Head of caudate nucleus (tissue), 42 donors: ENCODE measurements around the gene AGPAT4.

Experiments
- DNase-seq, 42 donors: peaks; one replicate each; pipeline versions ENCODE4 v3.0.0 to v3.0.0-alpha.2; 2020 to 2021; ENCODE audit warnings: mixed read lengths in 7 of 42
- intact Hi-C: fragments of 100-400 bp; cut with DNase I; formaldehyde crosslinking; loops from one replicate; pipeline ENCODE4 v1.15.0; 2022

AGPAT4 gene

DNA sequence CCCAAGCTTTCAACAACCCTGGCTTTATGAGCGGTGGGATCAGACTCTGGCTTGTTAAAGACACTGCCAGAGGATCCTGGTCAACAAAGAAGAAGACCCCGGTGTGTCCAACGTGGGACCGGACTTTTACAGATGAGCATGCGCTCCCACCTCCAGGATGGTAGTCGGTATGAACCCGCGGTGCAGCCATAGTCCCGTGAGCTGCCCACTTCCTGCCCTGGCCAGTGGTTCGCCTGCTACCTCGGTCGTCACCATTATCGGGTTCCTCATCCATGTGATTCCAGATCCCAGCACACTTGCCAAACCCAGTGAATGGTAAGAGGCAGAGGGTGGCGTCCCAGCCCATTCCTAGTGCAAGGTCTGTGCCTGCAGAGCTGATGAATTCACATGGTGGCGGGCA is 112.7 kb downstream of the AGPAT4 start:
- intact Hi-C loops: no loop called here
- DNase-seq: peak in 10 of 42 donors; percentile 4 to 41 (median 22)

DNA sequence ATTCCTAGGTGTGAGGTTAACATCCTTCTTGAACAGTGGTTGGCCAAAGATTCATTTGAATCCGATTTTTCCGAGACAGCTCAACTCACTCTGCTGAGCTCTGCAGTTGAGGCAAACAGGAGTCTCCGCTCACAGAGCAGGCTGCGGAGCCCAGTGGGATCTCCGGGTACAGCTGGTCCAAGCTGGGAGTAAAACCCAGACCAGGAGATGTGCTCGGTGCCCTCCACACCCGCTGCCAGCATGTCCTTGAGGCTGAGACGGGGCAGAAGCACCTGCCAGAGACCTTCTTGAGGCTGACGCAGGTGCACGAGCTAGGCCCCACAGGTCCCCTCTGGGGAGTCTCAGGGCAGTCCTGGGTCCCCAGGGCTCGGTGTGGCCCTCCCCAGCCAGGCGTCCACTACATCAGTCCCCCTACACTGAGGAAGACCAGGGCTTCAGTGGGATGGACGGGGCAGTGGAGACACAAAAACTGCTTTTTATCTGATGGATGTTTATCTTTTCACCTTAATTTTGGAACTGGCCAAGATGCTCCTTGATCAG is 119.0 kb downstream of the AGPAT4 start:
- DNase-seq: peak in 4 of 42 donors; percentile 1 to 39 (median 7)

DNA sequence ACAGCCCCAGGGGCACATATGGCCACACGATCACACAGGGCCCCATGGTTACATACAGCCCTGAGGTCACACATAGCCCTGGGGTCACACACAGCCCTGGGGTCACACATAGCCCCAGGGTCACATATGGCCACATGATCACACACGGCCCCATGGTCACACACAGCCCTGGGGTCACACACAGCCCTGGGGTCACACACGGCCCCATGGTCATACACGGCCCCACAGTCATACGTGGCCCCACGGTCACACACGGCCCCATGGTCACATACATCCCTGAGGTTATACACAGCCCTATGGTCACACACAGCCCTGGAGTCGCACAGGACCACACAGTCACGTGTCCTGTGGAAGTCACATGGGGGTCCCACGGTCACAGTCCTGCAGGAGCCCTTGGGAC is 120.1 kb downstream of the AGPAT4 start:
- peak in 3 of 42 donors; percentile 8 to 19 (median 13) for DNase-seq
- intact Hi-C loops: no loop called here

More for the DNA sequence above, 119.0 kb downstream of the AGPAT4 start:
- intact Hi-C loops: no loop called here

DNA sequence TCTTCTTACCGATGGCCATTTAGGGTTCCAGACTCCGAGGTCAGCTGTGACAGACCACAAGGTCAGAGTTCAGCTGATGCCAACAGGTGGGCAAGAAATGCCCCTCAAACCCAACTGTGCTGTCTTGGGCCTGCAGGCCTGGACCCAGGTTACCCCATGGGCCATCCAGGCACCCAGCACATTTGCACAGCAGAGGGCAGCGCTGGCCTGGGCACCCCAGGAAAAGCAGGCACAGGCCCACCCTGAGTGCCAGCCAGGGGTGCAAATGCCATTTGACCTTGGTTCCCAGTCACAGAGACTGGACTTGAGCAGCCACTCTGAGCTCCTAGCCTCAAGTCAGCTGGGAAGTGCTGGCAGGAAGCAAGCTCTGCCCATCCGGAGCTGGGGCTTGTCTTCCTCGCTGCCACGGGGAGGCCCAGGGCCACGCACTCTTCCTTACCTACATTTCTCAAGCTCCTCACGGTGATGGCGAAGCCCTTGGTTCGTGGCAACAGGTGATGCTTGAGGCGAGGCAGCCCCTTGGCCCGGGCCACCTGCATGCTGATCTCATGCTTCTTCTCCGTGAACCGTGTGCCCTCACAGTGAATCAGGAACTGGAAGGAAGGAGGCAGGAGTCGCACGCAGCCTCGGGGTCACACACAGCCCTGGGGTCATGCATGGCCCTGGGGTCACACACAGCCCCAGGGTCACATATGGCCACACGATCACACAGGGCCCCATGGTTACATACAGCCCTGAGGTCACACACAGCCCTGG is 120.8 kb downstream of the AGPAT4 start:
- intact Hi-C loops: no loop called here
- peak in 16 of 42 donors; percentile 30 to 74 (median 44) for DNase-seq

DNA sequence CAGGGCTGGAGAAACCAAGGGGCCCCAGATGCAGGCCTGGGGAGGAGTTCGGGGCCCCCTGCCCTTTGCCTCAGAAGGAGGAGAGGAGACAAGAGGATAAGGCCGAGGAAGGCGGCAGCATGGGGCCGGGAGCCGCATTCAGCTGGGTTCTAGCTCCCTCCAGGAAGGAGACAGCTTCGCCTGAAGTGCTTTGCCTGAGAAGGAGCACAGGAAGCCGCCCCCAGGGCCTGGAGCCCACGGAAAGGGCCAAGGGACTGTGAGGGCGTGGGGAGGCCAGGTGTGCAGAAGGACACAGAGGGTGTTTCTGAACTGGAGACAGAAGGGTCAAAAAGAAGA is 121.4 kb downstream of the AGPAT4 start:
- intact Hi-C loops: no loop called here
- DNase-seq: peak in 4 of 42 donors; percentile 7 to 38 (median 12)

DNA sequence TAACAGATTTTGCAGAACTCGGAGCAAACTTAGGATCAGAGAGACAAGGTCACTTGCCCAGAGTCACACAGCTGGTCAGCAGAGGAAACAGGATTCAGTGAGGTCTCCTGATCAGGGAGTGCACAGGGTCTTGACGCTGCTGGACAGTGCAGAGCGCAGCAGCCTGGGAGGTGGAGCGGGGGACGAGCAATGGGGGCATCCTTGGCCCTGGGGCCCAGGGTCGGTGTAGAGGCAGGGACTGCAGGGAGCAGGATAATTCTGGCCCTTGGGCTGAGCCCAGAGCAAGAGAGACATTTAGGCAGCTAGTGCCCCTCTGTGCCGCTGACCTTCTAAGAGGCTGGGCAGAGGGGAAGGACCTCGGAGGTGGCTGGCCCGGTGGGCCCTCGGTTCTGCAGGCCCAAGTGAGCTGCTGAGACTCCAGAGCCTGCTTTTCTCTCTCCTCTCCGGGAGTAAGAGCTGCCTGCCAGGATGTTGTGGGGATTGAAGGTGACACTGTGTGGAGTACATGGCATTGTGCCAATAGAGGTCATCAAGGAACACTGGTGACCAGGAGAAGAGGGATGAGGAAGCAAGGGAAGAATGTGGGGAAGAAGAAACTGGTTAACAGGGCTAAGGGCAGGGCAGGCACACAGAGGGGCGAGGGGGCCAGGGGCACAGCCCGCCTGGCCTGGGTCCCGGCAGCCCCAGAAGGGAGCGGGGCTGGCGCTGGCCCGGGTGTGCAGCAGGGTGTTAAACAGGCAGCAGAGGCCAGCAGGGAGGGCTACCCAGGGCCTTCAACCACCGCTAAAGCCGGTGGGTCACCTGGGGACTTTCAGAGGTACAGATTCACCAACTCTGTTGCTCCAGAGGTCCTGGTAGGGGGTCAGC is 122.0 kb downstream of the AGPAT4 start:
- intact Hi-C loops: no loop called here
- DNase-seq: peak in 7 of 42 donors; percentile 2 to 37 (median 9)

DNA sequence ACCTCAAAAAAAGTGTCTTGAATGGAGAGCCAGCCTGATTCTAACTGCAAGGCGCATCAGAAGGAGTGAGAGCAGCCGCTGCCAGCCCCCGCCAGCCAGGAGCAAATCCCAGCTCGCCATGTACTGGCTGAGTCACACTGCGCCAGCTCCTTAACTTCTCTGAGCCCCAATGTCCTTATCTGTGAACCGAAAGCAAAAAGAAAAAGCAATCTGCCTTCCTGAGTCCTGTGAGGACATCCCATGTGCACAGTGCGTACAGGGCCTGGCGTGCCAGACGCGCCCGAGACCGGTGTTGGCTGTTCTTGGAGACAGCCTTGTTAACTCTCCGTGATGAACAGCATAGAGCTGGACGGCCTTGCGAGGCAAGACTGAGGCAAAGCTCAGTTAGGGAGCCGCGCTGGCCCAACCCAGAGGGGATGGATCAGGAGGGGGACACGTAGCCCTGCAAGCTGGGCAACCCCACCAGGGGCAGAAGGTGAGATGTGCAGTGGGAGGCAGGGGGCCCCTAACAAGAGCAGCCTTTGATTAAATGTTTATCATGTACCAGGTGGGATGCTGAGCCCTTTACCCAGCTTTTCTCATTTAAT is 122.7 kb downstream of the AGPAT4 start:
- DNase-seq: peak in 6 of 42 donors; percentile 0 to 37 (median 18)

DNA sequence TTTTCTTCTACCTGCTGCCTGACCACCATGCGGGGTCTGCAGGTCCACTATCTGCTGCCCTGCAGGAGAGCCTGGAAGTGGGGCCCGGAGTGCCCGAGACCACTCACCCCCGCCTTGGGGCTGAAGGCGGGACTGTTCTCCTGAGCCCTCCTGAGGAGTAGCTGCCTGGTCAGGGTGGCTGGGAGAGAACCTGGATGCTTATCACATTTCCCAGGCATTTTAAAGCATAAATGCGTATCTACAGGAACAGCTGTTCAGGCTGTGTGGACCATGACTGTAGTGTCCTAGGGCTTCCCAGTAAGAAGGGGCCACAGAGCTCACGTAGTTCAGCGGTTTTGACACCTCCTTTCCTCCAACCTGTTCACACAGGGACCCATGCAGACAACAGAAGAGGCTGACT is 123.3 kb downstream of the AGPAT4 start:
- DNase-seq: peak in 3 of 42 donors; percentile 6 to 18 (median 6)
- intact Hi-C loops: no loop called here

More for the DNA sequence above, 122.7 kb downstream of the AGPAT4 start:
- intact Hi-C loops: no loop called here

DNA sequence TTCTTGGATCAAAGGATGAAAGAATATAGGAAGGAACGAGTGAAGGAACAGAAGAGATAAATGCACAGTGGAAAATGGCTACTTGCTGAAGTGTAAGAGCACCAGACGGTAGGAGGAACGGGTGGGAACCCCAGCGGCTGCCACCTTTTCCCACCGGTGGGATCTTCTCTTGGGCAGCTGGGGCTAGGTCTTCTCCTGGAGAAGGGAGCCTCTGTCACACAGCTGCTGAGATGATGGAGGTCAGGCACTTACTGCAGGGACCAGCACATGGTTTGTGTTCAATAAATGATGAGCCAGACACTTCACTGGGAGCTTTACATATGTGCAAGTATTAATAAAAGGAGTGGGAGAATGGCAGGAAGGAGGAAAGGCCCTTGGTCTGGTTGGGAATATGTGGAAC is 123.7 kb downstream of the AGPAT4 start:
- intact Hi-C loops: no loop called here
- peak in 3 of 42 donors; percentile 2 to 27 (median 4) for DNase-seq

DNA sequence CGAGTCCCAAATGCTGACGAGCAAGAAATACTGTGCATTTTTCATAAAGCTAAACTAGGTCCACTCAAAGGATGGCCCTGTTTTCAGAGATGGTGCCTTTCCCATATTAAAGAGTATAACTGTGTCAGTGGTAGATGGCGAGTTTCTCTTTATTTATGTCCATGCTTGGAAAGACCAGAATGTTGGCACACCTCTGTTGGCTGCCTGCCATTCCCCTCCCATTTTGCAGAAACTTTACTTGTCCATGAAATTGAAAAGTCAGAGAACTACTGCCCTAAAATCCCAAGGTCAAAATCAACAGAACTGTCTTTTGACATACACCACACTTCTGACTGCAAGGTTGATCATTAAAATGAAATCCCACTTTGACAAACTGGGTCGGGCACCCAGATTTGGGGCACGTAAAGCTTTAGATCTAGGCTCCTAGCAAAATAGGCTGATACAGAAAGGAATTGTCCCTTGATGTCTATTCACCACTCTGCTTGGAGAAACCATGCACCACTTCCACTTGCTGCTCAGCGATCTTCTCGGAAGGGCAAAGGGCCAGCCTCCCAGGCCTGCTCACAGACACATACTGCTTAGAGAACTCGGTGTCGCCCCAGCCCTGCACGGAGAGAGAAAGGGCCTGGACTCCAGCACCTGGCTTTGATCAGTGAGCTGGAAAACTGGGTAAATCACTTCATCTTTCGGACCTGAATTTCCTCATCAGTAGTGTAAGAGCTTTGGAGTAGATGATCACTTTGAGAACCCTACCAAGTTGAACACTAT is 130.0 kb downstream of the AGPAT4 start:
- intact Hi-C loops: no loop called here
- peak in 5 of 42 donors; percentile 1 to 43 (median 6) for DNase-seq

DNA sequence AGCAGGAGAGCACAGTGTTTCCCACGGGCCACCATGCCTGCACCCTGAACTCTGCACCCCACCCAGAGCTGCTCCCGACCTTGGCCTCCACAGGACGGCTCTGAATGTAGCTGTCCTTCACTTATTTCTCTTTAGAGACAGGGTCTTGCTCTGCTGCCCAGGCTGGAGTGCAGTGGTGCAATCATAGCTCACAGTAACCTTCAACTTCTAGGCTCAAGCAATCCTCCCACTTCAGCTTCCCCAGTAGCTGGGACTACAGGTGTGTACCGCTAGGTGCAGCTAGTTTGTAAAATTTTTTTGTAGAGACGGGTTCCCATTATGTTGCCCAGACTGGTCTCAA is 130.9 kb downstream of the AGPAT4 start:
- intact Hi-C loops: no loop called here
- DNase-seq: peak in 4 of 42 donors; percentile 2 to 31 (median 12)

DNA sequence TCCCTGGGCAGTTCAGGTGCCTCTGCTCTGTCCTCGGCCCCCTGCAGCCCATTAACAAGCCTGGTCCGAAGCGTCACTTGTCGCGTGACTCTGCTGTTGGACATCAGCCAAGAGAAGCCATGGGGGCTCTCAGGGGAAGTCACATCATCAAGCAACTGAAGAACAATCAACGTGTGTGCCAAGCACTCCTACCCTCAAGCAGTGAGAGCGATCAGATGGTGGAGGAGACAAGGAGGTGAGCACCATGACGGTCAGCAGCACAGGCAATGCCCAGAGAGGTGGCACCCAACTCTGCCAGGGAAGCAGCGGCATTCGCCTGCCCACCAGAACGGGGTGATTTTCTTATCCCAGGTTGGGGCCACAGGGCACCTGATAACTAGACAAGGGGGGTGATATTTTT is 132.7 kb downstream of the AGPAT4 start:
- intact Hi-C loops: no loop called here
- peak in 3 of 42 donors; percentile 22 to 46 (median 28) for DNase-seq

DNA sequence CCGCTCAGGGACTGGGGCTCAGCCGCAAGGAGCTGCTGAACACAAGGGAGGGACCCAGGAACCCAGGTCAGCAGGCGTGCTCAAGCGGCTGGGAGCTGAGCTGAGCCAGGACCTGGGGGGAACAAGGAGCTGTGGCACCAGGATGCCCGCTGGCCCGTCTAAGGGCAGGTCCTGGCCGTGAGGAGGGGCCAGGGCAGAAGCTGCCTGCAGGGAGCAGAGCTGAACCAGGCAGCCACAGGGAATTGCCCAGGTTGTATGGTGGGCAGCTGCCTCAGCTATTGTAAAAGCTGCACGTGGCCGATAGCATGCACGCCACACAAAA is 133.3 kb downstream of the AGPAT4 start:
- intact Hi-C loops: no loop called here
- peak in 1 of 42 donors; percentile 15 for DNase-seq

DNA sequence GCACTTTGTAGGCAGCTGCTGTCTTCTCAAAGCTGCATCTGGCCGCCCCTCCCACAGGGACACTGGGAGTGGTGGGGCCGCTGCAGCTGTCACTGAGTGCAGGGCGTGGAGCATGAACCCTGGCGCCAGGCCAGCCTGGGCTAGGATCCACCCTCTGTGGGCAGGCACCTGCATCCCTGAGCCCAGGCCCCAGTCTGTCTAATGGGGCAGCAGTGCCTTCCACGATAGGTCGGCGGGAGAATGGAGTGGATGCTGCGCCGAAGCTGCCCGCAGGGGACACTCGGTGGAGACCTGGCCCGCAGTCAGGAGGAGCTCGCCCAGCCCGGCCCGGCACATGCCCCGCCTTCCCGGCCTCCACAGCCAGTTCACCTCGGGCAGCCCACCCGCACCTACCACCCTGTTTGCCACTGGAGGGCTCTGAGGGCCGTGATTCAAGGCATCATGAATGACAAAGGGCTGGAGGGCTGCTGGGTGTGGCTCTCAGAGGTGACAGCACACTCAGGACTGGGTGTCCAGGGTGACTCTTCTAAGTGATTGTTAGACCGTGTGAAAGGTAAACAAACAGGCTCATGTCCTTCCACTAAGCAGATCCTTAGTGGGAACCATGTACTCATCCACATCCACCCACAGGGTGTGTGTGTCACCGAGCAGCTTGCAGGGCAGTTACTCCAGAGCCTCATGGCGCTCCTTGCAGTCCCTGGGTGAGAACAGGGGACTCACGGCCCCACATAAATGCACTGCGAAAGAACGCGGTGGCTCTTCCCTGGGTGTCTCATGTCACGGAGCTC is 133.9 kb downstream of the AGPAT4 start:
- intact Hi-C loops: no loop called here
- peak in 6 of 42 donors; percentile 27 to 81 (median 44) for DNase-seq

DNA sequence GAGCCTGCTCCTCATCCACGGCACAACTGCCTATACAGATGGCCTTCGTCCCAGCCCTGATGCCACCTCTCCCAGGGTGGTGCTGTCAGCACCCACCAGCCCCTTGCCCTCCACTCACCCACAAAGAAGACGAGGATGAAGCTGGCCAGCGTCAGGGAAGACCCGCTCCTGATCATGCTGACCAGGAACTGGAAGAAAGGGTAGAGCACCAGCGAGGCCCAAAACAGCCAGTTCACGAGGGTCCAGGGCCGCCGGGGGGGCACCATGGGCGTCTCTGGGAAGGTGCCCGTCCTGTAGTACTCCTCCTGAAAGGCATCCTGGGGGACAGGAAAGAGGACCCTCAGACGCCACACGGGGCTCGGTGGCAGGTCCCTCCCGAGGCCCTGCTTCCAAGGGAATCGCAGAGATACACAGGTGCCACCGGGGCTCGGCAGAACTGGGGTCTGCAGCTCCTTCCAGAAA is 134.5 kb downstream of the AGPAT4 start:
- intact Hi-C loops: no loop called here
- DNase-seq: peak in 1 of 42 donors; percentile 41

DNA sequence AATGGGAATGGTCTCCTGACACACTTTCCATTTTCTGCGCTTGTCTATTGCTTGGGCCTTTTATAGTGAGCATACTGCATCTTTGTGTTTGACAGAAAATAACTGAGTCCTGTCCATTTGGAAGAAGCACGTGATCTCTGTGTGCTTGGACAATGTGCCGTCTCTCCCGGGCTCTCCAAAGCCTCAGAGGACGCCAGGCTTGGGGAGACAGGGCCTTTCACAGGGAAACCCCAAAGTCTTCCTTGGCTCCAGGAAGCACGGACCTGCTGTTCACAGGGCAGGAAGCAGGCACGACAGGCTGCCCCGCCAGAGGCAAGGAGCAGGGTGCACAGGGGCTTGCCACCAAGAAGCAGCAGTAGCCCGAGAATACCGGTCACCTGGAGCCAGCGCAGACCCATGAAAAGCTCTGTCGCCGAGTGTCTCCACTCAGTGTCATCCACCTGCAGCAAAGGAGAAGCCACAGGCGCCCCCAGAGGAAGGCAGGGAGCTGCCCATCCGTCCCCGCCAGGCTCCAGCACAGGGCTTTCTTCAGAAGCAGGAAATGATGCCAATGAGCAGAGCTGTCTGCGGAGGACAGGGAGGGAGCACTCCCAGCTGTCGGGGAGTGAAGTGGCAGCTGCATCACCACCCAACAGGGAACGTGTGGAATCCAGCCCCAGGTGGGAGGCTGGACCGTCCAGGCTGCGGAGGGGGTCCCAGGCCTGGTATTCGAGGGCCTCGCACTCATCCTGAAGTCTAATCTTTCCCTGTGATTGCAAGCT is 135.1 kb downstream of the AGPAT4 start:
- DNase-seq: peak in 26 of 42 donors; percentile 27 to 75 (median 52)
- intact Hi-C loops: no loop called here

DNA sequence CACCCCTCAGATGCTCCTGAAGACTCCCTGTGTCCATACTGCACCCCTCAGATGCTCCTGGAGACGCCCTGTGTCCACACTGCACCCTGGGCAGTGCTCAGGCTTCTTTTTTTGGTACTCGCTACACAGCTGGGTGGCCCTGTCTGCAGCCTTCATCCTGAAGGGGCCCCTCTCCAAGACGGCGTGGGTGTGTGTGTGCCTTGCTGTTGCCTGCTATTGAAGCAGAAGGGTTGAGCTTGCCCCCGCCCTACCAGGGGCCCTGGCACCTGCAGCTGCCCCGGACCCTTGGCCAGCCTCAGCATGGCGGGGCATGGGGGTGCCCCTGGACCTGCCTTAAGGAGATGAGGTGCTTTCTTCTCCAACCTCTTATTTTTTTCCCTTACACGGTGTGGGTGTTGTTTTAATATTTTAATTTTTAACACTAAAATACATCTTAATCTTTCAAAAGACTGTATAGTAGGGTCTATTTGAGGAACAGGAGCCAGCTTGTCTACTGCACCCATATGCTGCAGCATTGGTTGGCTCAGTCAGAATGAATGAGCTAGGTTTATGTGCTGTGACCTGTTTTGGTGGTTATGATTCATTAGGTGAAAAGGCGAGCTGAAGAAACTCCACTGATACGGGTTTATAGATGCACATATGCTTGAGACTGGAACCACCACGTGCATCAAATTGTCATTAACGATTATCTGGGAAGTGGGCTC is 135.9 kb downstream of the AGPAT4 start:
- DNase-seq: peak in 1 of 42 donors; percentile 19
- intact Hi-C loops: no loop called here
